ENCODE measurements around the gene PCDHGA7.
A peak's percentile ranks its signal among the peaks of the same experiment; 100 is the strongest.
"Not testable (repeated sequence)": the region's sequence is repeated elsewhere in the genome, so short reads cannot be mapped to it uniquely, and the experiment has no call there.

The PCDHGA7 gene

DNA sequence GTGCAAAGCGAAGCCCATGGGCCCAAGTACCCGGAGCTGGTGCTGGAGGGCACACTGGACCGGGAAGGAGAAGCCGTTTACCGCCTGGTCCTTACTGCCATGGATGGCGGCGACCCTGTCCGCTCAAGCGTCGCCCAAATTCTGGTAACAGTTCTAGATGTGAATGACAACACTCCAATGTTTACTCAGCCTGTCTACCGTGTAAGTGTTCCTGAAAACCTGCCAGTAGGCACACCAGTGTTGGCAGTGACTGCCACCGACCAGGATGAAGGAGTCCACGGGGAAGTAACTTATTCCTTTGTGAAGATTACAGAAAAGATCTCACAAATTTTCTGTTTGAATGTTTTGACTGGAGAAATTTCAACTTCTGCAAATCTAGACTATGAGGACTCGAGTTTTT lies 7.9 kb upstream of the PCDHGA7 start:
- H3K9me3 ChIP-seq (ENCODE audit: control extremely low read depth in 1 of 5, control insufficient read depth in 4 of 5, insufficient read depth in 2 of 5, low read depth in 1 of 5, low read length in 4 of 5), result peaks cover 13 to 80% (median 64%) of the 10 kb centered on the region in 5 experiments
- ChIA-PET CTCF (interaction anchor here (0.7 to 1.0 kb wide), 2 partner anchors 11 to 14 kb away, joined by 3 to 5 read pairs; partner anchors contain the start of genes PCDHGA5 and PCDHGB2), POLR2A (no interaction called here)
- WGBS (ENCODE audit: insufficient coverage), result 55% methylated on average over 12 of the region's 14 CpGs
- H3K4me3 ChIP-seq (ENCODE audit: control insufficient read depth in 1 of 7, extremely low read depth in 1 of 7, insufficient read depth in 4 of 7, low read depth in 2 of 7, low read length in 6 of 7), result no peak overlapping the region
- peaks cover 9 to 78% (median 22%) of the 10 kb centered on the region in 5 experiments for H3K27me3 ChIP-seq (replicated peaks in 2 of 5; ENCODE audit: control insufficient read depth in 4 of 5, insufficient read depth in 5 of 5, low read length in 4 of 5)
- no peak for DNase-seq
- peaks cover 0 to 6% (median under 1%) of the 10 kb centered on the region in 4 experiments for H3K4me1 ChIP-seq (ENCODE audit: control extremely low read depth in 1 of 4, control insufficient read depth in 4 of 4, insufficient read depth in 4 of 4, low read length in 3 of 4)
- no peak overlapping the region for H3K27ac ChIP-seq (ENCODE audit: insufficient read depth in 1 of 2, low read depth in 1 of 2, low read length in 2 of 2, poor library complexity in 1 of 2, severe bottlenecking in 2 of 2)
- peaks cover 0 to 5% (median 0%) of the 10 kb centered on the region in 4 experiments for H3K36me3 ChIP-seq (ENCODE audit: control insufficient read depth in 4 of 4, insufficient read depth in 4 of 4, low read length in 3 of 4)

GRCh38 chr5:141375444-141376155 lies 6.9 kb upstream of the PCDHGA7 start:
- POLR2A ChIA-PET; H3K4me1 ChIP-seq (ENCODE audit: control extremely low read depth in 1 of 4, control insufficient read depth in 4 of 4, insufficient read depth in 4 of 4, low read length in 3 of 4); H3K4me3 ChIP-seq (ENCODE audit: control insufficient read depth in 1 of 7, extremely low read depth in 1 of 7, insufficient read depth in 4 of 7, low read depth in 2 of 7, low read length in 6 of 7); H3K27ac ChIP-seq (ENCODE audit: insufficient read depth in 1 of 2, low read depth in 1 of 2, low read length in 2 of 2, poor library complexity in 1 of 2, severe bottlenecking in 2 of 2); DNase-seq; H3K36me3 ChIP-seq (ENCODE audit: control insufficient read depth in 4 of 4, insufficient read depth in 4 of 4, low read length in 3 of 4): not testable (repeated sequence)
- Histone ChIP-seq H3K27me3 (replicated peaks in 2 of 5; ENCODE audit: control insufficient read depth in 4 of 5, insufficient read depth in 5 of 5, low read length in 4 of 5) (peaks cover 9 to 71% (median 19%) of the 10 kb centered on the region in 5 experiments), H3K9me3 (ENCODE audit: control extremely low read depth in 1 of 5, control insufficient read depth in 4 of 5, insufficient read depth in 2 of 5, low read depth in 1 of 5, low read length in 4 of 5) (peaks cover 13 to 77% (median 62%) of the 10 kb centered on the region in 5 experiments)
- CTCF ChIA-PET, result interaction anchor here (0.6 kb wide), 1 partner anchor 764 kb away, joined by 3 read pairs; no protein-coding TSS in a partner anchor
- 38% methylated on average over 17 of the region's 48 CpGs for WGBS (ENCODE audit: insufficient coverage)

- no peaks in the 10 kb centered on the region for H3K36me3 ChIP-seq (ENCODE audit: control insufficient read depth in 4 of 4, insufficient read depth in 4 of 4, low read length in 3 of 4)
- peaks cover 7 to 58% (median 29%) of the 10 kb centered on the region in 5 experiments for H3K27me3 ChIP-seq (replicated peaks in 2 of 5; ENCODE audit: control insufficient read depth in 4 of 5, insufficient read depth in 5 of 5, low read length in 4 of 5)
- 29% methylated on average over 13 of the region's 21 CpGs for WGBS (ENCODE audit: insufficient coverage)
- H3K4me3 ChIP-seq (ENCODE audit: control insufficient read depth in 1 of 7, extremely low read depth in 1 of 7, insufficient read depth in 4 of 7, low read depth in 2 of 7, low read length in 6 of 7), result peak overlapping the region in 2 of 7 experiments; percentile 62 to 63
- ChIA-PET CTCF (interaction anchor here (0.7 to 1.5 kb wide), 3 partner anchors 13 to 180 kb away, joined by 3 to 5 read pairs (median 4); no protein-coding TSS in a partner anchor), POLR2A (no interaction called here)
- H3K9me3 ChIP-seq (ENCODE audit: control extremely low read depth in 1 of 5, control insufficient read depth in 4 of 5, insufficient read depth in 2 of 5, low read depth in 1 of 5, low read length in 4 of 5), result peaks cover 3 to 60% (median 42%) of the 10 kb centered on the region in 5 experiments
- DNase-seq, result no peak
- no peak overlapping the region for H3K27ac ChIP-seq (ENCODE audit: insufficient read depth in 1 of 2, low read depth in 1 of 2, low read length in 2 of 2, poor library complexity in 1 of 2, severe bottlenecking in 2 of 2)
- H3K4me1 ChIP-seq (ENCODE audit: control extremely low read depth in 1 of 4, control insufficient read depth in 4 of 4, insufficient read depth in 4 of 4, low read length in 3 of 4), result no peaks in the 10 kb centered on the region
Measured at GRCh38 chr5:141383345-141383744, 803 bp downstream of the PCDHGA7 start.

GRCh38 chr5:141384471-141385267 lies 2.1 kb downstream of the PCDHGA7 start:
- peaks cover 14 to 72% (median 34%) of the 10 kb centered on the region in 5 experiments for H3K27me3 ChIP-seq (replicated peaks in 2 of 5; ENCODE audit: control insufficient read depth in 4 of 5, insufficient read depth in 5 of 5, low read length in 4 of 5)
- POLR2A ChIA-PET, result no interaction called here
- DNase-seq, result no peak

GRCh38 chr5:141387557-141388311 lies 5.2 kb downstream of the PCDHGA7 start, which contains the start of gene PCDHGB4:
TSS of gene PCDHGB4 (plus strand) at chr5:141387698. CDS start at chr5:141387885, 187 bp downstream.
- H3K36me3 ChIP-seq (ENCODE audit: control insufficient read depth in 4 of 4, insufficient read depth in 4 of 4, low read length in 3 of 4); POLR2A ChIA-PET; H3K4me1 ChIP-seq (ENCODE audit: control extremely low read depth in 1 of 4, control insufficient read depth in 4 of 4, insufficient read depth in 4 of 4, low read length in 3 of 4); H3K27ac ChIP-seq (ENCODE audit: insufficient read depth in 1 of 2, low read depth in 1 of 2, low read length in 2 of 2, poor library complexity in 1 of 2, severe bottlenecking in 2 of 2): not testable (repeated sequence)
- H3K9me3 ChIP-seq (ENCODE audit: control extremely low read depth in 1 of 5, control insufficient read depth in 4 of 5, insufficient read depth in 2 of 5, low read depth in 1 of 5, low read length in 4 of 5), result peaks cover 0 to 78% (median 53%) of the 10 kb centered on the region in 5 experiments
- peaks cover 13 to 80% (median 36%) of the 10 kb centered on the region in 5 experiments for H3K27me3 ChIP-seq (replicated peaks in 2 of 5; ENCODE audit: control insufficient read depth in 4 of 5, insufficient read depth in 5 of 5, low read length in 4 of 5)
- CTCF ChIA-PET, result interaction anchor here (1.0 to 1.8 kb wide), 7 partner anchors 9 to 176 kb away, joined by 3 to 5 read pairs (median 4); partner anchors contain the start of gene PCDHGA12
- peak; percentile 32 to 70 (median 67) for DNase-seq
- H3K4me3 ChIP-seq (ENCODE audit: control insufficient read depth in 1 of 7, extremely low read depth in 1 of 7, insufficient read depth in 4 of 7, low read depth in 2 of 7, low read length in 6 of 7), result peak within 1 kb of the TSS in 3 of 7 experiments; percentile 24 to 57 (median 36)
- WGBS (ENCODE audit: insufficient coverage), result 14% methylated on average over 11 of the region's 40 CpGs

More at GRCh38 chr5:141384471-141385267, 2.1 kb downstream of the PCDHGA7 start:
- peaks cover 2 to 69% (median 53%) of the 10 kb centered on the region in 5 experiments for H3K9me3 ChIP-seq (ENCODE audit: control extremely low read depth in 1 of 5, control insufficient read depth in 4 of 5, insufficient read depth in 2 of 5, low read depth in 1 of 5, low read length in 4 of 5)
- WGBS (ENCODE audit: insufficient coverage), result 44% methylated on average over 42 of the region's 43 CpGs
- H3K27ac ChIP-seq (ENCODE audit: insufficient read depth in 1 of 2, low read depth in 1 of 2, low read length in 2 of 2, poor library complexity in 1 of 2, severe bottlenecking in 2 of 2), result no peak overlapping the region
- CTCF ChIA-PET, result no interaction called here
- no peak overlapping the region for H3K4me3 ChIP-seq (ENCODE audit: control insufficient read depth in 1 of 7, extremely low read depth in 1 of 7, insufficient read depth in 4 of 7, low read depth in 2 of 7, low read length in 6 of 7)
- no peaks in the 10 kb centered on the region for H3K4me1 ChIP-seq (ENCODE audit: control extremely low read depth in 1 of 4, control insufficient read depth in 4 of 4, insufficient read depth in 4 of 4, low read length in 3 of 4)
- peaks cover 0 to 4% (median 0%) of the 10 kb centered on the region in 4 experiments for H3K36me3 ChIP-seq (ENCODE audit: control insufficient read depth in 4 of 4, insufficient read depth in 4 of 4, low read length in 3 of 4)

- Histone ChIP-seq H3K4me1 (ENCODE audit: control extremely low read depth in 1 of 4, control insufficient read depth in 4 of 4, insufficient read depth in 4 of 4, low read length in 3 of 4) (no peaks in the 10 kb centered on the region), H3K4me3 (ENCODE audit: control insufficient read depth in 1 of 7, extremely low read depth in 1 of 7, insufficient read depth in 4 of 7, low read depth in 2 of 7, low read length in 6 of 7) (no peak overlapping the region), H3K9me3 (ENCODE audit: control extremely low read depth in 1 of 5, control insufficient read depth in 4 of 5, insufficient read depth in 2 of 5, low read depth in 1 of 5, low read length in 4 of 5) (peaks cover 0 to 78% (median 54%) of the 10 kb centered on the region in 5 experiments), H3K27ac (ENCODE audit: insufficient read depth in 1 of 2, low read depth in 1 of 2, low read length in 2 of 2, poor library complexity in 1 of 2, severe bottlenecking in 2 of 2) (no peak overlapping the region), H3K27me3 (replicated peaks in 2 of 5; ENCODE audit: control insufficient read depth in 4 of 5, insufficient read depth in 5 of 5, low read length in 4 of 5) (peaks cover 11 to 80% (median 38%) of the 10 kb centered on the region in 5 experiments), H3K36me3 (ENCODE audit: control insufficient read depth in 4 of 4, insufficient read depth in 4 of 4, low read length in 3 of 4) (peaks cover 0 to 8% (median 0%) of the 10 kb centered on the region in 4 experiments)
- ChIA-PET POLR2A (no interaction called here), CTCF (interaction anchor here (1.2 to 1.7 kb wide), 3 partner anchors 8 to 42 kb away, joined by 3 to 4 read pairs (median 4); partner anchors contain the start of gene PCDHGA12)
- DNase-seq, result no peak
- WGBS (ENCODE audit: insufficient coverage), result 31% methylated on average over 5 of the region's 10 CpGs
Measured at GRCh38 chr5:141388661-141389060, 6.1 kb downstream of the PCDHGA7 start.

Data from common myeloid progenitor, CD34-positive (primary cell).